ENCODE data around the gene NCOA3.
"Not testable (repeated sequence)": the region's sequence is repeated elsewhere in the genome, so short reads cannot be mapped to it uniquely, and the experiment has no call there.

NCOA3 gene

GRCh38 chr20:47498606-47499005 is 3.1 kb upstream of the NCOA3 start:
- ATAC-seq: no peak
- TF ChIP-seq TCF4 (CRISPR knock-in tag; IDR thresholded peaks at IDR 0.05; ENCODE audit: borderline replicate concordance): no peak
- no peak for TF ChIP-seq RARB (CRISPR knock-in tag; IDR thresholded peaks at IDR 0.05)
- no peak for TF ChIP-seq SNAI2 (CRISPR knock-in tag; IDR thresholded peaks at IDR 0.05)
- no peak for TF ChIP-seq ESRRG (CRISPR knock-in tag; IDR thresholded peaks at IDR 0.05)
- TF ChIP-seq ZFP30 (CRISPR knock-in tag; IDR thresholded peaks at IDR 0.05): no peak
- TF ChIP-seq PPARA (CRISPR knock-in tag; IDR thresholded peaks at IDR 0.05; ENCODE audit: borderline replicate concordance): no peak
- no peak for TF ChIP-seq ISL1 (CRISPR knock-in tag; IDR thresholded peaks at IDR 0.05)
- TF ChIP-seq, protein P1, sequence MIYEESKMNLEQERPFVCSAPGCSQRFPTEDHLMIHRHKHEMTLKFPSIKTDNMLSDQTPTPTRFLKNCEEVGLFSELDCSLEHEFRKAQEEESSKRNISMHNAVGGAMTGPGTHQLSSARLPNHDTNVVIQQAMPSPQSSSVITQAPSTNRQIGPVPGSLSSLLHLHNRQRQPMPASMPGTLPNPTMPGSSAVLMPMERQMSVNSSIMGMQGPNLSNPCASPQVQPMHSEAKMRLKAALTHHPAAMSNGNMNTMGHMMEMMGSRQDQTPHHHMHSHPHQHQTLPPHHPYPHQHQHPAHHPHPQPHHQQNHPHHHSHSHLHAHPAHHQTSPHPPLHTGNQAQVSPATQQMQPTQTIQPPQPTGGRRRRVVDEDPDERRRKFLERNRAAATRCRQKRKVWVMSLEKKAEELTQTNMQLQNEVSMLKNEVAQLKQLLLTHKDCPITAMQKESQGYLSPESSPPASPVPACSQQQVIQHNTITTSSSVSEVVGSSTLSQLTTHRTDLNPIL (CRISPR knock-in tag; IDR thresholded peaks at IDR 0.05; ENCODE audit: low read depth): no peak
- TF ChIP-seq CSDC2 (CRISPR knock-in tag; IDR thresholded peaks at IDR 0.05): no peak
- TF ChIP-seq TOX (CRISPR knock-in tag; IDR thresholded peaks at IDR 0.05; ENCODE audit: borderline replicate concordance): no peak
- TF ChIP-seq PATZ1 (CRISPR knock-in tag; IDR thresholded peaks at IDR 0.05; ENCODE audit: borderline replicate concordance): no peak
- no peak for TF ChIP-seq TSHZ2 (CRISPR knock-in tag; IDR thresholded peaks at IDR 0.05)
- no peak for TF ChIP-seq ZNF8 (CRISPR knock-in tag; IDR thresholded peaks at IDR 0.05)
- TF ChIP-seq ZFP3 (CRISPR knock-in tag; IDR thresholded peaks at IDR 0.05): no peak
- TF ChIP-seq ZNF70 (CRISPR knock-in tag; IDR thresholded peaks at IDR 0.05): no peak
- TF ChIP-seq ZNF565 (CRISPR knock-in tag; conservative IDR thresholded peaks at IDR 0.05; ENCODE audit: low read depth): no peak
- TF ChIP-seq GLIS3 (CRISPR knock-in tag; IDR thresholded peaks at IDR 0.05): no peak
- TF ChIP-seq POU6F1 (CRISPR knock-in tag; IDR thresholded peaks at IDR 0.05; ENCODE audit: borderline replicate concordance, low read depth): no peak
- TF ChIP-seq, protein P2, sequence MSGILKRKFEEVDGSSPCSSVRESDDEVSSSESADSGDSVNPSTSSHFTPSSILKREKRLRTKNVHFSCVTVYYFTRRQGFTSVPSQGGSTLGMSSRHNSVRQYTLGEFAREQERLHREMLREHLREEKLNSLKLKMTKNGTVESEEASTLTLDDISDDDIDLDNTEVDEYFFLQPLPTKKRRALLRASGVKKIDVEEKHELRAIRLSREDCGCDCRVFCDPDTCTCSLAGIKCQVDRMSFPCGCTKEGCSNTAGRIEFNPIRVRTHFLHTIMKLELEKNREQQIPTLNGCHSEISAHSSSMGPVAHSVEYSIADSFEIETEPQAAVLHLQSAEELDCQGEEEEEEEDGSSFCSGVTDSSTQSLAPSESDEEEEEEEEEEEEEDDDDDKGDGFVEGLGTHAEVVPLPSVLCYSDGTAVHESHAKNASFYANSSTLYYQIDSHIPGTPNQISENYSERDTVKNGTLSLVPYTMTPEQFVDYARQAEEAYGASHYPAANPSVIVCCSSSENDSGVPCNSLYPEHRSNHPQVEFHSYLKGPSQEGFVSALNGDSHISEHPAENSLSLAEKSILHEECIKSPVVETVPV (CRISPR knock-in tag; IDR thresholded peaks at IDR 0.05): no peak

- no peak for ATAC-seq
- TF ChIP-seq ESRRG (CRISPR knock-in tag; IDR thresholded peaks at IDR 0.05): no peak
- no peak for TF ChIP-seq ZNF70 (CRISPR knock-in tag; IDR thresholded peaks at IDR 0.05)
- no peak for TF ChIP-seq SNAI2 (CRISPR knock-in tag; IDR thresholded peaks at IDR 0.05)
- no peak for TF ChIP-seq RARB (CRISPR knock-in tag; IDR thresholded peaks at IDR 0.05)
- no peak for TF ChIP-seq POU6F1 (CRISPR knock-in tag; IDR thresholded peaks at IDR 0.05; ENCODE audit: borderline replicate concordance, low read depth)
Measured at GRCh38 chr20:47499053-47499452, 2.6 kb upstream of the NCOA3 start.

DNA sequence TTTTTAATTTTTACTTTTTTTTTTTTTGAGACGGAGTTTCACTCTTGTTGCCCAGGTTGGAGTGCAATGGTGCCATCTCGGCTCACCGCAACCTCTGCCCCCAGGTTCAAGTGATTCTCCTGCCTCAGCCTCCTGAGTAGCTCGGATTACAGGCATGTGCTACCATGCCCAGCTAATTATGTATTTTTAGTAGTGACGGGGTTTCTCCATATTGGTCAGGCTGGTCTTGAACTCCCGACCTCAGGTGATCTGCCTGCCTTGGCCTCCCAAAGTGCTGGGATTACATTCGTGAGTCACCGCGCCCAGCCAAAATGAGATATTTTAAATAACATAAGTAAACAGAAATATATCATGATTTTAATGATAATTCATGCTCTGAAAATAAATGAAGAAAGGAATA is 1.6 kb upstream of the NCOA3 start:
- not testable (repeated sequence) for ATAC-seq
